Measurements from ENCODE around the gene MLIP. TPM values are rescaled to one million over a fixed set of nuclear protein-coding genes. Genes with fewer than 3 reads are reported as not detected.

Gene MLIP
- total and polyA plus RNA-seq, 4 experiments from 2014 or later: not detected

- no peaks in the 10 kb centered on the region for H3K4me1 Mint-ChIP-seq
- H3K27ac ChIP-seq (ENCODE audit: low read depth, low read length): no peak overlapping the region
- H3K4me1 ChIP-seq (ENCODE audit: insufficient read depth, low read length): no peaks in the 10 kb centered on the region
- H3K36me3 Mint-ChIP-seq: no peaks in the 10 kb centered on the region
- H3K9me3 Mint-ChIP-seq: peaks cover 0 to 4% (median 0%) of the 10 kb centered on the region in 8 donors
- DNase-seq: no peak
- intact Hi-C loops (cut with micrococcal nuclease): no loop called here
- H3K4me3 Mint-ChIP-seq: no peak overlapping the region
- H3K36me3 ChIP-seq (ENCODE audit: insufficient read depth, low read length): no peaks in the 10 kb centered on the region
- no peaks in the 10 kb centered on the region for H3K9me3 ChIP-seq (ENCODE audit: control insufficient read depth in 1 of 2, low read length in 2 of 2)
- H3K27me3 ChIP-seq (ENCODE audit: insufficient read depth, low read length): no peaks in the 10 kb centered on the region
- CTCF ChIA-PET (ENCODE audit: partially characterized antibody): no interaction called here
- H3K27ac Mint-ChIP-seq: no peak overlapping the region
- no peaks in the 10 kb centered on the region for H3K27me3 Mint-ChIP-seq
- POLR2A ChIA-PET (ENCODE audit: partially characterized antibody): no interaction called here
- no peak overlapping the region for H3K4me3 ChIP-seq (ENCODE audit: low read length in 2 of 2)
Observed at GRCh38 chr6:54125493-54125892, 14.2 kb downstream of the MLIP start.

- no peak overlapping the region for H3K4me3 Mint-ChIP-seq
- ChIA-PET POLR2A (ENCODE audit: partially characterized antibody) (no interaction called here), CTCF (ENCODE audit: partially characterized antibody) (no interaction called here)
- intact Hi-C loops (cut with micrococcal nuclease): no loop called here
- no peak overlapping the region for H3K27ac Mint-ChIP-seq
- H3K9me3 Mint-ChIP-seq: peaks cover 0 to 6% (median 0%) of the 10 kb centered on the region in 8 donors
- H3K4me1 Mint-ChIP-seq: no peaks in the 10 kb centered on the region
- H3K27me3 ChIP-seq (ENCODE audit: insufficient read depth, low read length): no peaks in the 10 kb centered on the region
- H3K27me3 Mint-ChIP-seq: no peaks in the 10 kb centered on the region
- H3K9me3 ChIP-seq (ENCODE audit: control insufficient read depth in 1 of 2, low read length in 2 of 2): no peaks in the 10 kb centered on the region
- H3K36me3 ChIP-seq (ENCODE audit: insufficient read depth, low read length): no peaks in the 10 kb centered on the region
- DNase-seq: no peak
- H3K4me3 ChIP-seq (ENCODE audit: low read length in 2 of 2): no peak overlapping the region
- no peaks in the 10 kb centered on the region for H3K4me1 ChIP-seq (ENCODE audit: insufficient read depth, low read length)
- no peaks in the 10 kb centered on the region for H3K36me3 Mint-ChIP-seq
- no peak overlapping the region for H3K27ac ChIP-seq (ENCODE audit: low read depth, low read length)
Observed at GRCh38 chr6:54130179-54130578, 18.9 kb downstream of the MLIP start.

- Mint-ChIP-seq H3K9me3 (peaks cover 0 to 6% (median under 1%) of the 10 kb centered on the region in 8 donors), H3K4me1 (no peaks in the 10 kb centered on the region), H3K4me3 (no peak overlapping the region), H3K27ac (no peak overlapping the region), H3K27me3 (no peaks in the 10 kb centered on the region), H3K36me3 (no peaks in the 10 kb centered on the region)
- no peaks in the 10 kb centered on the region for H3K9me3 ChIP-seq (ENCODE audit: control insufficient read depth in 1 of 2, low read length in 2 of 2)
- H3K27me3 ChIP-seq (ENCODE audit: insufficient read depth, low read length): no peaks in the 10 kb centered on the region
- ChIA-PET POLR2A (ENCODE audit: partially characterized antibody) (no interaction called here), CTCF (ENCODE audit: partially characterized antibody) (interaction anchor here (1.3 kb wide), 1 partner anchor 10 kb away, joined by 3 read pairs; no protein-coding TSS in a partner anchor)
- no peak for DNase-seq
- no peaks in the 10 kb centered on the region for H3K36me3 ChIP-seq (ENCODE audit: insufficient read depth, low read length)
- intact Hi-C loops (cut with micrococcal nuclease): no loop called here
- H3K27ac ChIP-seq (ENCODE audit: low read depth, low read length): no peak overlapping the region
- no peaks in the 10 kb centered on the region for H3K4me1 ChIP-seq (ENCODE audit: insufficient read depth, low read length)
- no peak overlapping the region for H3K4me3 ChIP-seq (ENCODE audit: low read length in 2 of 2)
Observed at GRCh38 chr6:54132587-54132986, 21.3 kb downstream of the MLIP start.

DNA sequence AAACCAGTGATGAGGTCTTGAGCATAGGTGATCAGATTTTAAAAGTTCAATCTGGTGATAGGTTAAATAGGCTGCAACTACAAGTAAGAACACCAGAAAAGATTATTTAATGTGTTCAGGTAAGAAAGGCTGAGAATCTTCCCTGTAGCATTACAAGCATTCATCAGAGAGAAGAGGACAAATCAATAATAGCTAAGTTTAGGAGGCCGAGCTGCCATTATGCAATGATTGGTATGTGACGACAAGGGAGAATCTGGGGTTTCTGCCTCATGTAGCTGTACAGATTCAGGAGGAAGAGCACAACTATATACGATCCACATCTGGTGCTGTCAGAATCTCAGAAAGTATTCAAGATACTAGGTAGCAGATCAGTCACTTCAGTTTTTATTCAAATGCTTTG lies 21.9 kb downstream of the MLIP start:
- Mint-ChIP-seq H3K27me3 (no peaks in the 10 kb centered on the region), H3K4me3 (no peak overlapping the region), H3K36me3 (no peaks in the 10 kb centered on the region), H3K27ac (no peak overlapping the region), H3K9me3 (peaks cover 0 to 6% (median 2%) of the 10 kb centered on the region in 8 donors), H3K4me1 (no peaks in the 10 kb centered on the region)
- DNase-seq: no peak
- intact Hi-C loops (cut with micrococcal nuclease): no loop called here
- CTCF ChIA-PET (ENCODE audit: partially characterized antibody): interaction anchor here (1.3 kb wide), 1 partner anchor 10 kb away, joined by 3 read pairs; no protein-coding TSS in a partner anchor
- POLR2A ChIA-PET (ENCODE audit: partially characterized antibody): no interaction called here
- Histone ChIP-seq H3K27me3 (ENCODE audit: insufficient read depth, low read length) (no peaks in the 10 kb centered on the region), H3K36me3 (ENCODE audit: insufficient read depth, low read length) (no peaks in the 10 kb centered on the region), H3K27ac (ENCODE audit: low read depth, low read length) (no peak overlapping the region), H3K4me1 (ENCODE audit: insufficient read depth, low read length) (no peaks in the 10 kb centered on the region), H3K4me3 (ENCODE audit: low read length in 2 of 2) (no peak overlapping the region), H3K9me3 (ENCODE audit: control insufficient read depth in 1 of 2, low read length in 2 of 2) (no peaks in the 10 kb centered on the region)

GRCh38 chr6:54134935-54135334 lies 23.7 kb downstream of the MLIP start:
- no peaks in the 10 kb centered on the region for H3K9me3 ChIP-seq (ENCODE audit: control insufficient read depth in 1 of 2, low read length in 2 of 2)
- Mint-ChIP-seq H3K36me3 (no peaks in the 10 kb centered on the region), H3K9me3 (peaks cover 0 to 6% (median 2%) of the 10 kb centered on the region in 8 donors), H3K27ac (no peak overlapping the region), H3K4me3 (no peak overlapping the region), H3K4me1 (no peaks in the 10 kb centered on the region), H3K27me3 (no peaks in the 10 kb centered on the region)
- H3K27me3 ChIP-seq (ENCODE audit: insufficient read depth, low read length): no peaks in the 10 kb centered on the region
- DNase-seq: no peak
- no peak overlapping the region for H3K4me3 ChIP-seq (ENCODE audit: low read length in 2 of 2)
- ChIA-PET CTCF (ENCODE audit: partially characterized antibody) (no interaction called here), POLR2A (ENCODE audit: partially characterized antibody) (no interaction called here)
- intact Hi-C loops (cut with micrococcal nuclease): no loop called here
- no peaks in the 10 kb centered on the region for H3K36me3 ChIP-seq (ENCODE audit: insufficient read depth, low read length)
- H3K27ac ChIP-seq (ENCODE audit: low read depth, low read length): no peak overlapping the region
- no peaks in the 10 kb centered on the region for H3K4me1 ChIP-seq (ENCODE audit: insufficient read depth, low read length)

- CTCF ChIA-PET (ENCODE audit: partially characterized antibody): no interaction called here
- peaks cover 0 to 4% (median 2%) of the 10 kb centered on the region in 8 donors for H3K9me3 Mint-ChIP-seq
- intact Hi-C loops (cut with micrococcal nuclease): no loop called here
Observed at GRCh38 chr6:54135665-54136369, 24.6 kb downstream of the MLIP start.

GRCh38 chr6:54138795-54139194 lies 27.6 kb downstream of the MLIP start:
- intact Hi-C loops (cut with micrococcal nuclease): no loop called here
- Histone ChIP-seq H3K9me3 (ENCODE audit: control insufficient read depth in 1 of 2, low read length in 2 of 2) (no peaks in the 10 kb centered on the region), H3K36me3 (ENCODE audit: insufficient read depth, low read length) (no peaks in the 10 kb centered on the region), H3K4me3 (ENCODE audit: low read length in 2 of 2) (no peak overlapping the region), H3K4me1 (ENCODE audit: insufficient read depth, low read length) (no peaks in the 10 kb centered on the region), H3K27me3 (ENCODE audit: insufficient read depth, low read length) (no peaks in the 10 kb centered on the region), H3K27ac (ENCODE audit: low read depth, low read length) (no peak overlapping the region)
- CTCF ChIA-PET (ENCODE audit: partially characterized antibody): no interaction called here
- Mint-ChIP-seq H3K27ac (no peak overlapping the region), H3K4me1 (no peaks in the 10 kb centered on the region), H3K27me3 (no peaks in the 10 kb centered on the region), H3K4me3 (no peak overlapping the region), H3K9me3 (peaks cover 0 to 4% (median 2%) of the 10 kb centered on the region in 8 donors), H3K36me3 (no peaks in the 10 kb centered on the region)
- no peak for DNase-seq
- POLR2A ChIA-PET (ENCODE audit: partially characterized antibody): no interaction called here

More at GRCh38 chr6:54135665-54136369, 24.6 kb downstream of the MLIP start:
- POLR2A ChIA-PET (ENCODE audit: partially characterized antibody): no interaction called here
- no peaks in the 10 kb centered on the region for H3K36me3 ChIP-seq (ENCODE audit: insufficient read depth, low read length)
- H3K4me1 ChIP-seq (ENCODE audit: insufficient read depth, low read length): no peaks in the 10 kb centered on the region
- H3K9me3 ChIP-seq (ENCODE audit: control insufficient read depth in 1 of 2, low read length in 2 of 2): no peaks in the 10 kb centered on the region
- H3K4me3 ChIP-seq (ENCODE audit: low read length in 2 of 2): no peak overlapping the region
- H3K27me3 Mint-ChIP-seq: no peaks in the 10 kb centered on the region
- DNase-seq: no peak
- H3K4me3 Mint-ChIP-seq: no peak overlapping the region
- H3K27me3 ChIP-seq (ENCODE audit: insufficient read depth, low read length): no peaks in the 10 kb centered on the region
- H3K36me3 Mint-ChIP-seq: no peaks in the 10 kb centered on the region
- no peak overlapping the region for H3K27ac Mint-ChIP-seq
- no peaks in the 10 kb centered on the region for H3K4me1 Mint-ChIP-seq
- H3K27ac ChIP-seq (ENCODE audit: low read depth, low read length): no peak overlapping the region

Measured in CD4-positive, alpha-beta memory T cell (primary cell).